Mesothelial cell of epicardium (in vitro differentiated cells): Measurements from ENCODE around the gene NECTIN3. TPM values are rescaled to one million over a fixed set of nuclear protein-coding genes. Genes with fewer than 3 reads are reported as not detected.

Source experiments
- DNase-seq, 2 experiments: peaks; one replicate each; pipeline ENCODE4 v3.0.0; 2021; ENCODE audit warnings: low spot score in 2 of 2; ENCODE audit not compliant: unreplicated experiment in 2 of 2
- H3K27ac Mint-ChIP-seq: 2 replicates; pipeline ENCODE4 v1.8.0; 2021; ENCODE audit warnings: mixed read lengths
- H3K27me3 Mint-ChIP-seq: 2 replicates; pipeline ENCODE4 v1.8.0; 2021; ENCODE audit warnings: low read depth, mixed read lengths
- H3K36me3 Mint-ChIP-seq: 2 replicates; pipeline ENCODE4 v1.8.0; 2021; ENCODE audit warnings: mixed read lengths
- H3K4me1 Mint-ChIP-seq: 2 replicates; pipeline ENCODE4 v1.8.0; 2021; ENCODE audit warnings: mixed read lengths
- H3K4me3 Mint-ChIP-seq: 2 replicates; pipeline ENCODE4 v1.8.0; 2021; ENCODE audit warnings: mild to moderate bottlenecking, moderate library complexity, mixed read lengths
- H3K9me3 Mint-ChIP-seq: 2 replicates; pipeline ENCODE4 v1.8.0; 2021; ENCODE audit warnings: mixed read lengths
- CTCF ChIP-seq: fragments of 200-600 bp; sonication (generic); IDR thresholded peaks from one replicate; pipeline ENCODE4 v1.5.0; 2021; ENCODE audit warnings: antibody characterized with exemption; ENCODE audit not compliant: unreplicated experiment
- total RNA-seq: library from RNA; stranded (reverse); gene quantifications from 3 replicates; pipeline ENCODE4 v1.2.1, GENCODE V29; 2021

NECTIN3 gene
- total RNA-seq, 1 donor from 2014 or later, result 27.3 TPM

GRCh38 chr3:111241960-111242359, 170.3 kb downstream of the NECTIN3 start:
- no peak overlapping the region for H3K4me3 Mint-ChIP-seq

More at GRCh38 chr3:111241960-111242359, 170.3 kb downstream of the NECTIN3 start:
- no peaks in the 10 kb centered on the region for H3K36me3 Mint-ChIP-seq
- H3K27me3 Mint-ChIP-seq, result no peaks in the 10 kb centered on the region
- no peaks in the 10 kb centered on the region for H3K4me1 Mint-ChIP-seq
- H3K9me3 Mint-ChIP-seq, result peaks cover 8% of the 10 kb centered on the region
- no peak for TF ChIP-seq CTCF
- no peak overlapping the region for H3K27ac Mint-ChIP-seq
- no peak for DNase-seq
